ENCODE data around the gene LIPK. TPM values are rescaled to one million over a fixed set of nuclear protein-coding genes. Genes with fewer than 3 reads are reported as not detected.

Gene LIPK
- total and polyA plus RNA-seq, 2 of the 8 experiments (the other 6 are each of a cell fraction or from before 2014, with no cell fraction given): not detected

GRCh38 chr10:88664142-88664541, 41.9 kb upstream of the LIPK start, which contains the start of gene LIPF:
TSS of gene LIPF (plus strand) at chr10:88664442. CDS start at chr10:88667298, 2,856 bp downstream.
- no peak within 1 kb of the TSS for H3K23ac ChIP-seq (ENCODE audit: insufficient read length)
- DNase-seq (ENCODE audit: low read depth in 1 of 2, low spot score in 2 of 2): no peak
- H3K4ac ChIP-seq (replicated peaks; ENCODE audit: insufficient read length, low read depth, low read length): no peak within 1 kb of the TSS
- no peak within 1 kb of the TSS for H2AFZ ChIP-seq (ENCODE audit: low read length)
- WGBS, 2 experiments (ENCODE audit: extremely low coverage in 1 of 2, insufficient coverage in 1 of 2, insufficient read length in 1 of 2, insufficient replicate concordance in 2 of 2, low coverage in 1 of 2, low lambda C conversion rate in 2 of 2, missing lambda C conversion rate in 1 of 2): 71% methylated on average over 1 of the region's 1 CpG; no CpG with 5 or more reads in 1 of the 2 experiments
- POLR2A ChIA-PET (ENCODE audit: partially characterized antibody): no interaction called here
- no peaks in the 10 kb centered on the region for H3K36me3 ChIP-seq (ENCODE audit: control insufficient read depth in 2 of 4, insufficient read depth in 4 of 4, low read length in 3 of 4)
- no peak within 1 kb of the TSS for H4K8ac ChIP-seq (ENCODE audit: extremely low read depth, insufficient read depth, low read length)
- CTCF ChIA-PET (ENCODE audit: partially characterized antibody): no interaction called here
- H2BK5ac ChIP-seq (ENCODE audit: low read depth, low read length): no peak within 1 kb of the TSS
- H3K14ac ChIP-seq (ENCODE audit: insufficient read length): no peak within 1 kb of the TSS
- H2BK20ac ChIP-seq (ENCODE audit: low read length): no peak within 1 kb of the TSS
- no peak within 1 kb of the TSS for H3K9ac ChIP-seq (replicated peaks in 1 of 4; ENCODE audit: extremely low read depth in 1 of 4, low read depth in 3 of 4, low read length in 3 of 4)
- no peaks in the 10 kb centered on the region for H3K27me3 ChIP-seq (replicated peaks in 1 of 4; ENCODE audit: control insufficient read depth in 3 of 4, extremely low read depth in 1 of 4, insufficient read depth in 3 of 4, low read length in 3 of 4)
- H3K79me1 ChIP-seq (ENCODE audit: low read depth, low read length): no peaks in the 10 kb centered on the region
- H4K5ac ChIP-seq (ENCODE audit: insufficient read length, low read depth, low read length): no peak within 1 kb of the TSS
- H2BK12ac ChIP-seq (ENCODE audit: low read depth, low read length): no peak within 1 kb of the TSS
- no peak within 1 kb of the TSS for H2AK5ac ChIP-seq (ENCODE audit: low read depth, low read length)
- no peak within 1 kb of the TSS for H2BK120ac ChIP-seq (replicated peaks; ENCODE audit: low read depth, low read length)
- H3K4me3 ChIP-seq (ENCODE audit: extremely low read depth in 1 of 4, insufficient read depth in 2 of 4, low read depth in 3 of 4, low read length in 4 of 4): no peak within 1 kb of the TSS
- FAIRE-seq: no peak
- H2BK15ac ChIP-seq (ENCODE audit: low read length): no peak within 1 kb of the TSS
- no peaks in the 10 kb centered on the region for H3K23me2 ChIP-seq (ENCODE audit: low read depth, low read length)
- no peak within 1 kb of the TSS for H3K56ac ChIP-seq (replicated peaks; ENCODE audit: insufficient read length, low read depth, low read length)
- H3K79me2 ChIP-seq (ENCODE audit: control insufficient read depth in 1 of 2, insufficient read depth in 2 of 2, low read length in 2 of 2): no peaks in the 10 kb centered on the region
- no peak within 1 kb of the TSS for H3K4me2 ChIP-seq (ENCODE audit: insufficient read depth in 1 of 2, low read depth in 2 of 2, low read length in 2 of 2)
- no peaks in the 10 kb centered on the region for H3K4me1 ChIP-seq (replicated peaks in 1 of 4; ENCODE audit: control insufficient read depth in 3 of 4, insufficient read depth in 4 of 4, low read length in 3 of 4)
- H4K20me1 ChIP-seq (replicated peaks in 1 of 2; ENCODE audit: control insufficient read depth in 1 of 2, insufficient read depth in 2 of 2, low read length in 2 of 2): no peaks in the 10 kb centered on the region
- H3K18ac ChIP-seq (ENCODE audit: extremely low read depth, low read length): no peak within 1 kb of the TSS
- H3K9me3 ChIP-seq (ENCODE audit: insufficient read depth in 2 of 2, low read depth in 1 of 2, low read length in 1 of 2): no peaks in the 10 kb centered on the region
- H4K91ac ChIP-seq (replicated peaks; ENCODE audit: insufficient read length, low read length): no peak within 1 kb of the TSS
- no peak for TF ChIP-seq RAD21 (IDR thresholded peaks at IDR 0.05 in 1 of 2, conservative IDR thresholded peaks at IDR 0.05 in 1 of 2; ENCODE audit: low read depth in 2 of 2, low read length in 2 of 2)
- no peak within 1 kb of the TSS for H3K27ac ChIP-seq (ENCODE audit: low read depth, low read length)

Measured in H1 (cell line).